WTC11 (cell line): ENCODE results near the gene UGT1A1.

Experiments used
- NFYB ChIP-seq: sonication (generic); formaldehyde crosslinking; conservative IDR thresholded peaks from 2 replicates; pipeline ENCODE4 v1.8.0; 2022; ENCODE audit warnings: low read depth, missing genetic modification reagents
- ZNF281 ChIP-seq: sonication (generic); formaldehyde crosslinking; IDR thresholded peaks from 2 replicates; pipeline ENCODE4 v1.8.0; 2023; ENCODE audit warnings: mild to moderate bottlenecking, missing genetic modification reagents
- ZSCAN18 ChIP-seq: fragments of 250-450 bp; sonication (Bioruptor Pico); IDR thresholded peaks from 2 replicates; pipeline ENCODE4 v2.1.2; 2022; ENCODE audit warnings: mild to moderate bottlenecking, moderate library complexity
- TF ChIP-seq, protein P1 (sequence below): sonication (generic); formaldehyde crosslinking; IDR thresholded peaks from 2 replicates; pipeline ENCODE4 v1.8.0; 2022; ENCODE audit warnings: mild to moderate bottlenecking, missing genetic modification reagents

DNA sequence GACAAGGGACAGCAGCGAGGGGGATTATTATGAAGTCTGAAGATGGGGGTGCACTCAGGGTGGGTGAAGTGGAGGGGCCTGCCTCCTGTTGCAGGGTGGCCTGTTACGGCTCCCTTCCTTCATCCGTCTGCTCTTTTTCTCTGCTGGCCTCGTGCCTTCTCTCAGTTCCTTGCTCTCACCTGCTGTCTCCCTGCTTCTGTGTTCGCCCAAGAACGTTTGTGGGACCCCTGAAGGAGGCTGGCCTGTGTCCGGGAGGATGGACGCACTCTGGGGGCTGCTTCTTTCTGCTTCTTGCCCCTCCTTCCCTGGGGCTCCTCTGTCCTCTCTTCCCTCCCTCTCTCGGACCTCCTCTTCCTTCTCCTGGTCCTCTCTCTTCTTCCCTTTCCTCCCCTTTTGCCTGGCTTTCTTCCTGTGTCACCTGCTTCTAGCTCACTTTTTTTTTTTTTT lies 31.8 kb downstream of the UGT1A1 start:
- TF ChIP-seq ZSCAN18 (CRISPR knock-in tag) (no peak), NFYB (CRISPR knock-in tag) (no peak), ZNF281 (CRISPR knock-in tag) (no peak)
- TF ChIP-seq, protein P1, sequence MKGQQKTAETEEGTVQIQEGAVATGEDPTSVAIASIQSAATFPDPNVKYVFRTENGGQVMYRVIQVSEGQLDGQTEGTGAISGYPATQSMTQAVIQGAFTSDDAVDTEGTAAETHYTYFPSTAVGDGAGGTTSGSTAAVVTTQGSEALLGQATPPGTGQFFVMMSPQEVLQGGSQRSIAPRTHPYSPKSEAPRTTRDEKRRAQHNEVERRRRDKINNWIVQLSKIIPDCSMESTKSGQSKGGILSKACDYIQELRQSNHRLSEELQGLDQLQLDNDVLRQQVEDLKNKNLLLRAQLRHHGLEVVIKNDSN (CRISPR knock-in tag): no peak
